HL-60 (cell line): ENCODE measurements around the gene CIC.

Experiments used
- DNase-seq, 2 experiments: peaks; one replicate each; pipeline ENCODE4 v3.0.0-alpha.2; 2010 to 2020; ENCODE audit warnings: low read depth in 1 of 2, low spot score in 1 of 2
- H3K27ac ChIP-seq: fragments of 250-450 bp; sonication (Bioruptor Pico); replicated peaks from 2 replicates; pipeline ENCODE4 v1.5.1; 2020; ENCODE audit warnings: mild to moderate bottlenecking, moderate library complexity
- H3K27me3 ChIP-seq: fragments of 250-450 bp; sonication (Bioruptor Pico); 2 replicates; pipeline ENCODE4 v1.5.1; 2021; ENCODE audit warnings: mild to moderate bottlenecking, moderate library complexity; ENCODE audit not compliant: insufficient read depth, poor library complexity, severe bottlenecking
- H3K4me3 ChIP-seq: replicated peaks from 2 replicates; pipeline ENCODE4 v1.5.1; 2011; ENCODE audit warnings: mild to moderate bottlenecking, control low read depth, low read length; ENCODE audit not compliant: insufficient read depth
- GABPA ChIP-seq: IDR thresholded peaks from 2 replicates; pipeline ENCODE4 v1.6.1; 2012; ENCODE audit warnings: low read depth
- POLR2AphosphoS5 ChIP-seq: IDR thresholded peaks from 2 replicates; pipeline ENCODE4 v1.6.1; 2012; ENCODE audit warnings: low read depth
- SPI1 ChIP-seq: IDR thresholded peaks from 2 replicates; pipeline ENCODE4 v1.6.1; 2012; ENCODE audit warnings: low read depth, mild to moderate bottlenecking, borderline replicate concordance
- TF ChIP-seq, protein P1 (sequence below): IDR thresholded peaks from one replicate; pipeline ENCODE4 v1.5.1; 2011; ENCODE audit warnings: low read length, control low read depth, inconsistent platforms; ENCODE audit not compliant: insufficient read depth
- TF ChIP-seq, protein P2 (sequence below): IDR thresholded peaks from 2 replicates; pipeline ENCODE4 v1.6.1; 2012; ENCODE audit warnings: low read depth; ENCODE audit not compliant: insufficient replicate concordance

The CIC gene

DNA sequence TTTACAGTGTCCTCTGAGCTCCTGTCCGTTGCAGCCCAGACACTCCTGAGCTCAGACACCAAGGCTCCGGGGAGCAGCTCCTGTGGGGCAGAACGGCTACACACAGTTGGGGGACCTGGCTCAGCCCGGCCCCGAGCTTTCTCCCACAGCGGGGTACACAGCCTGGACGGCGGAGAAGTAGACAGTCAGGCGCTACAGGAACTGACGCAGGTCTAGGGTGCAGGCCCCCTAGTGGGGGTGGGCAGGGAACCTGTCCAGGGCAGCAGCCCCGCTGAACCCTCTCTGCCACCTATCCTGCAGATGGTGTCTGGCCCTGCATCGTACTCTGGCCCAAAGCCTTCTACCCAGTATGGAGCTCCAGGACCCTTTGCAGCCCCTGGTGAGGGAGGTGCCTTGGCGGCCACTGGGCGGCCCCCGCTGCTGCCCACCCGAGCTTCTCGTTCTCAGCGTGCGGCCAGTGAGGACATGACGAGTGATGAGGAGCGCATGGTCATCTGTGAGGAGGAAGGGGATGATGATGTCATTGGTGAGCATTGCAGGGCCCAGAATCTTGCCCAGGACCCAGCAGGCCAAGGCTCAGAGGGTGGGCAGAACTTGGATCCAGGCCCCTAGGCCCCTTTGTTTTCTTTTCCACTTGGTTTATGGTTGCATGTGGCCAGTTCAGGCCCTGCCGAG lies 20.0 kb downstream of the CIC start:
- H3K27ac ChIP-seq = no peak overlapping the region
- no peak for TF ChIP-seq SPI1
- no peak for TF ChIP-seq POLR2AphosphoS5
- TF ChIP-seq, protein P1, sequence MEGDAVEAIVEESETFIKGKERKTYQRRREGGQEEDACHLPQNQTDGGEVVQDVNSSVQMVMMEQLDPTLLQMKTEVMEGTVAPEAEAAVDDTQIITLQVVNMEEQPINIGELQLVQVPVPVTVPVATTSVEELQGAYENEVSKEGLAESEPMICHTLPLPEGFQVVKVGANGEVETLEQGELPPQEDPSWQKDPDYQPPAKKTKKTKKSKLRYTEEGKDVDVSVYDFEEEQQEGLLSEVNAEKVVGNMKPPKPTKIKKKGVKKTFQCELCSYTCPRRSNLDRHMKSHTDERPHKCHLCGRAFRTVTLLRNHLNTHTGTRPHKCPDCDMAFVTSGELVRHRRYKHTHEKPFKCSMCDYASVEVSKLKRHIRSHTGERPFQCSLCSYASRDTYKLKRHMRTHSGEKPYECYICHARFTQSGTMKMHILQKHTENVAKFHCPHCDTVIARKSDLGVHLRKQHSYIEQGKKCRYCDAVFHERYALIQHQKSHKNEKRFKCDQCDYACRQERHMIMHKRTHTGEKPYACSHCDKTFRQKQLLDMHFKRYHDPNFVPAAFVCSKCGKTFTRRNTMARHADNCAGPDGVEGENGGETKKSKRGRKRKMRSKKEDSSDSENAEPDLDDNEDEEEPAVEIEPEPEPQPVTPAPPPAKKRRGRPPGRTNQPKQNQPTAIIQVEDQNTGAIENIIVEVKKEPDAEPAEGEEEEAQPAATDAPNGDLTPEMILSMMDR = no peak
- TF ChIP-seq GABPA = no peak
- TF ChIP-seq, protein P2, sequence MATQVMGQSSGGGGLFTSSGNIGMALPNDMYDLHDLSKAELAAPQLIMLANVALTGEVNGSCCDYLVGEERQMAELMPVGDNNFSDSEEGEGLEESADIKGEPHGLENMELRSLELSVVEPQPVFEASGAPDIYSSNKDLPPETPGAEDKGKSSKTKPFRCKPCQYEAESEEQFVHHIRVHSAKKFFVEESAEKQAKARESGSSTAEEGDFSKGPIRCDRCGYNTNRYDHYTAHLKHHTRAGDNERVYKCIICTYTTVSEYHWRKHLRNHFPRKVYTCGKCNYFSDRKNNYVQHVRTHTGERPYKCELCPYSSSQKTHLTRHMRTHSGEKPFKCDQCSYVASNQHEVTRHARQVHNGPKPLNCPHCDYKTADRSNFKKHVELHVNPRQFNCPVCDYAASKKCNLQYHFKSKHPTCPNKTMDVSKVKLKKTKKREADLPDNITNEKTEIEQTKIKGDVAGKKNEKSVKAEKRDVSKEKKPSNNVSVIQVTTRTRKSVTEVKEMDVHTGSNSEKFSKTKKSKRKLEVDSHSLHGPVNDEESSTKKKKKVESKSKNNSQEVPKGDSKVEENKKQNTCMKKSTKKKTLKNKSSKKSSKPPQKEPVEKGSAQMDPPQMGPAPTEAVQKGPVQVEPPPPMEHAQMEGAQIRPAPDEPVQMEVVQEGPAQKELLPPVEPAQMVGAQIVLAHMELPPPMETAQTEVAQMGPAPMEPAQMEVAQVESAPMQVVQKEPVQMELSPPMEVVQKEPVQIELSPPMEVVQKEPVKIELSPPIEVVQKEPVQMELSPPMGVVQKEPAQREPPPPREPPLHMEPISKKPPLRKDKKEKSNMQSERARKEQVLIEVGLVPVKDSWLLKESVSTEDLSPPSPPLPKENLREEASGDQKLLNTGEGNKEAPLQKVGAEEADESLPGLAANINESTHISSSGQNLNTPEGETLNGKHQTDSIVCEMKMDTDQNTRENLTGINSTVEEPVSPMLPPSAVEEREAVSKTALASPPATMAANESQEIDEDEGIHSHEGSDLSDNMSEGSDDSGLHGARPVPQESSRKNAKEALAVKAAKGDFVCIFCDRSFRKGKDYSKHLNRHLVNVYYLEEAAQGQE = no peak
- no peaks in the 10 kb centered on the region for H3K27me3 ChIP-seq
- H3K4me3 ChIP-seq = no peak overlapping the region
- DNase-seq = no peak

DNA sequence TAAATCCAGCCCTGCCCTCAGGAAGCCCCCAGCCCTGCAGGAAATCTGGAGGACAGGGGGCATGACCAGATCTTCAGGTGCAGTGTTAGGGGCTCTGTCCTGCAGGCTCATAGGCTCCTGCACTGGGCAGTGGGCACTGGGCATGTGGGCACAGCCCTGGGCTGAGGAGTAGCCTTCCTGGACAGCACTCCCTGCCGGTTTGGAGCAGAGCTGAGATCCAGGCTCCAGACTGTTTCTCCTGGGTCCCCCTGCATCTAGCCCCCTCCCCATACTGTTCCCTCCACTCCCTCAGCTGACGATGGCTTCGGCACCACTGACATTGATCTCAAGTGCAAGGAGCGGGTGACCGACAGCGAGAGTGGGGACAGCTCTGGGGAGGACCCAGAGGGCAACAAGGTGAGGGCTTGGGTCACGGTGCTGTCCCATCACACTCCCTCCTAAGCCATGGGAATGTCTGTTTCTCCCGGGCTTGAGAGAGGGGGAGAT lies 20.5 kb downstream of the CIC start:
- Histone ChIP-seq H3K27ac (no peak overlapping the region), H3K4me3 (no peak overlapping the region), H3K27me3 (no peaks in the 10 kb centered on the region)
- no peak for DNase-seq
- TF ChIP-seq, protein P2 = no peak
- TF ChIP-seq POLR2AphosphoS5 = no peak
- no peak for TF ChIP-seq SPI1
- TF ChIP-seq, protein P1 = no peak
- no peak for TF ChIP-seq GABPA

DNA sequence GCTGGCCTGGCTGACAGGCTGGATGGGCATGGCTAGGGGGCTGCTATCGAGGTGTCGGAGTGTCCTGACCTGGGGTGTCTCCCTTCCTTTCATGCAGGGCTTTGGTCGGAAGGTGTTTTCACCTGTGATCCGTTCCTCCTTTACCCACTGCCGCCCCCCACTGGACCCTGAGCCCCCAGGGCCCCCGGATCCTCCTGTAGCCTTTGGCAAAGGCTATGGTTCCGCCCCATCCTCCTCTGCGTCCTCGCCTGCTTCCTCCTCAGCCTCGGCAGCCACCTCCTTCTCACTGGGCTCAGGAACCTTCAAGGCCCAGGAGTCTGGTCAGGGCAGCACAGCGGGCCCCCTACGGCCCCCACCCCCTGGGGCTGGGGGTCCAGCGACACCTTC lies 21.1 kb downstream of the CIC start:
- TF ChIP-seq POLR2AphosphoS5 (no peak), GABPA (no peak), SPI1 (no peak)
- TF ChIP-seq, protein P2 = no peak
- TF ChIP-seq, protein P1 = no peak
- H3K27me3 ChIP-seq = no peaks in the 10 kb centered on the region
- no peak overlapping the region for H3K4me3 ChIP-seq
- H3K27ac ChIP-seq = no peak overlapping the region
- no peak for DNase-seq
